T-cell (primary cell): Measurements from ENCODE around the gene COL9A1. TPM values are rescaled to one million over a fixed set of nuclear protein-coding genes. Genes with fewer than 3 reads are reported as not detected.

Experiments used
- ATAC-seq, 4 experiments: fragments of 200-7000 bp in 3 of 4; fragments of 150-1000 bp in 1 of 4; cut with Tn5 transposase; replicated peaks in 1 of 4; 1 replicate in 3 of 4; 2 replicates in 1 of 4; pipeline ENCODE4 v1.10.0; 2021; ENCODE audit warnings: moderate library complexity in 3 of 4, mild to moderate bottlenecking in 2 of 4, moderate number of reproducible peaks in 1 of 4
- CTCF ChIA-PET, 2 donors: fragments of 300-600 bp; sonication (Branson Sonifier 250); formaldehyde crosslinking; loops; one replicate each; lab custom pipeline; 2022; ENCODE audit warnings: antibody characterized with exemption in 2 of 2; lab: Charles Lee
- POLR2A ChIA-PET, 2 donors: fragments of 300-600 bp; sonication (Branson Sonifier 250); formaldehyde crosslinking; loops; one replicate each; lab custom pipeline; 2022; ENCODE audit warnings: antibody characterized with exemption in 2 of 2; lab: Charles Lee
- DNase-seq, 35 experiments: peaks; one replicate each; pipeline versions ENCODE4 v3.0.0 to v3.0.0-alpha.2; 2013 to 2023
- H3K27ac ChIP-seq: one replicate; pipeline ENCODE4 v1.5.1; 2013; ENCODE audit warnings: low read length
- H3K27me3 ChIP-seq, 2 experiments: replicated peaks in 1 of 2; 1 replicate in 1 of 2; 2 replicates in 1 of 2; pipeline versions ENCODE4 v1.6.1 to v1.7.0; 2013; ENCODE audit warnings: low read length in 1 of 2, mixed read lengths in 1 of 2; ENCODE audit not compliant: control insufficient read depth in 2 of 2, insufficient read depth in 2 of 2; ENCODE audit errors: extremely low read depth in 1 of 2
- H3K36me3 ChIP-seq, 2 donors: 1 replicate in 1 of 2; 2 replicates in 1 of 2; pipeline versions ENCODE4 v1.6.1 to v1.7.0; 2013; ENCODE audit warnings: low read length in 1 of 2; ENCODE audit not compliant: control insufficient read depth in 2 of 2, insufficient read depth in 1 of 2; ENCODE audit errors: extremely low read depth in 1 of 2
- H3K4me1 ChIP-seq, 2 experiments: 1 replicate in 1 of 2; 2 replicates in 1 of 2; pipeline versions ENCODE4 v1.6.1 to v1.7.0; 2013; ENCODE audit warnings: low read length in 2 of 2, mixed read lengths in 1 of 2; ENCODE audit not compliant: insufficient read depth in 2 of 2, control insufficient read depth in 1 of 2; ENCODE audit errors: extremely low read depth in 1 of 2
- H3K4me3 ChIP-seq, 2 donors: 1 replicate in 1 of 2; 2 replicates in 1 of 2; pipeline versions ENCODE4 v1.5.1 to v1.7.0; 2013; ENCODE audit warnings: mild to moderate bottlenecking in 2 of 2, low read length in 1 of 2, moderate library complexity in 1 of 2; ENCODE audit not compliant: control insufficient read depth in 1 of 2; ENCODE audit errors: extremely low read depth in 1 of 2
- H3K9me3 ChIP-seq: 2 replicates; pipeline ENCODE4 v1.7.0; 2013
- H3K27ac Mint-ChIP-seq, 2 donors: one replicate each; pipeline ENCODE4 v1.8.0; 2020 to 2021; ENCODE audit warnings: mild to moderate bottlenecking in 2 of 2, mixed read lengths in 2 of 2
- H3K27me3 Mint-ChIP-seq, 2 donors: one replicate each; pipeline ENCODE4 v1.8.0; 2021 to 2022; ENCODE audit warnings: mixed read lengths in 2 of 2
- H3K36me3 Mint-ChIP-seq: one replicate; pipeline ENCODE4 v1.8.0; 2021; ENCODE audit warnings: mixed read lengths
- H3K4me1 Mint-ChIP-seq, 3 donors: one replicate each; pipeline ENCODE4 v1.8.0; 2020 to 2022; ENCODE audit warnings: mixed read lengths in 3 of 3, mild to moderate bottlenecking in 1 of 3
- H3K4me3 Mint-ChIP-seq, 3 donors: one replicate each; pipeline ENCODE4 v1.8.0; 2020 to 2022; ENCODE audit warnings: mild to moderate bottlenecking in 3 of 3, mixed read lengths in 3 of 3, moderate library complexity in 3 of 3
- H3K9me3 Mint-ChIP-seq, 3 donors: one replicate each; pipeline ENCODE4 v1.8.0; 2020 to 2022; ENCODE audit warnings: mixed read lengths in 3 of 3
- WGBS: methylation state at CpG from one replicate; pipeline ENCODE4 v1.1.5; 2013; ENCODE audit warnings: missing lambda C conversion rate; ENCODE audit not compliant: insufficient coverage; 5-methylcytosine and 5-hydroxymethylcytosine counted together
- total RNA-seq, 35 experiments: library from RNA in 6 of 35; stranded (reverse) in 6 of 35; fragments of 120-200 nt in 1 of 35; gene quantifications; one replicate each; pipeline versions ENCODE4 v1.2.1 to v1.2.4 and lab custom pipeline; 2013 to 2026

The COL9A1 gene
- total RNA-seq, 5 donors from 2014 or later (not counting 1 experiment from before 2014, with no cell fraction given): not detected

GRCh38 chr6:70236343-70236742 is 66.5 kb downstream of the COL9A1 start:
- no peak overlapping the region for H3K27ac Mint-ChIP-seq
- H3K36me3 Mint-ChIP-seq: no peaks in the 10 kb centered on the region
- ChIA-PET POLR2A (no interaction called here), CTCF (interaction anchor here (0.6 kb wide), 2 partner anchors 125 to 615 kb away, joined by 3 to 4 read pairs; no protein-coding TSS in a partner anchor)
- Histone ChIP-seq H3K9me3 (no peaks in the 10 kb centered on the region), H3K4me1 (no peaks in the 10 kb centered on the region), H3K27ac (no peak overlapping the region), H3K4me3 (no peak overlapping the region), H3K27me3 (peaks cover 0 to 3% of the 10 kb centered on the region in 2 experiments), H3K36me3 (no peaks in the 10 kb centered on the region)
- ATAC-seq (no peak), DNase-seq (no peak)
- H3K4me3 Mint-ChIP-seq: no peak overlapping the region
- no CpG with 5 or more reads among the region's 3 CpGs for WGBS
- H3K27me3 Mint-ChIP-seq: peaks cover 8 to 11% of the 10 kb centered on the region in 2 donors
- no peaks in the 10 kb centered on the region for H3K4me1 Mint-ChIP-seq
- H3K9me3 Mint-ChIP-seq: no peaks in the 10 kb centered on the region

- no peak for ATAC-seq
- H3K4me1 ChIP-seq: no peaks in the 10 kb centered on the region
- no peaks in the 10 kb centered on the region for H3K36me3 ChIP-seq
- 66% methylated on average over 5 of the region's 7 CpGs for WGBS
- no peak overlapping the region for H3K4me3 Mint-ChIP-seq
- ChIA-PET CTCF (no interaction called here), POLR2A (no interaction called here)
- no peaks in the 10 kb centered on the region for H3K4me1 Mint-ChIP-seq
- no peak overlapping the region for H3K27ac ChIP-seq
- H3K4me3 ChIP-seq: no peak overlapping the region
- DNase-seq: no peak
- H3K27me3 Mint-ChIP-seq: peaks cover 8 to 15% of the 10 kb centered on the region in 2 donors
- H3K27me3 ChIP-seq: peaks cover 0 to 5% of the 10 kb centered on the region in 2 experiments
- no peaks in the 10 kb centered on the region for H3K36me3 Mint-ChIP-seq
- H3K9me3 ChIP-seq: no peaks in the 10 kb centered on the region
- H3K9me3 Mint-ChIP-seq: no peaks in the 10 kb centered on the region
- H3K27ac Mint-ChIP-seq: no peak overlapping the region
These were observed 68.2 kb downstream of the COL9A1 start for GRCh38 chr6:70234561-70235236.

GRCh38 chr6:70231311-70231710 is 71.6 kb downstream of the COL9A1 start:
- H3K27ac ChIP-seq: no peak overlapping the region
- H3K9me3 ChIP-seq: no peaks in the 10 kb centered on the region
- ATAC-seq (no peak), DNase-seq (no peak)
- H3K4me3 ChIP-seq: no peak overlapping the region
- Mint-ChIP-seq H3K27me3 (peaks cover 0 to 7% of the 10 kb centered on the region in 2 donors), H3K9me3 (no peaks in the 10 kb centered on the region), H3K27ac (no peak overlapping the region), H3K36me3 (no peaks in the 10 kb centered on the region), H3K4me3 (no peak overlapping the region), H3K4me1 (no peaks in the 10 kb centered on the region)
- peaks cover 0 to 5% of the 10 kb centered on the region in 2 experiments for H3K27me3 ChIP-seq
- POLR2A ChIA-PET: interaction anchor here in 1 of 2 donors (0.5 kb wide), 1 partner anchor 720 kb away, joined by 3 read pairs; no protein-coding TSS in a partner anchor
- H3K36me3 ChIP-seq: no peaks in the 10 kb centered on the region
- WGBS: 100% methylated on average over 1 of the region's 2 CpGs
- H3K4me1 ChIP-seq: no peaks in the 10 kb centered on the region
- CTCF ChIA-PET: interaction anchor here (0.8 to 3.8 kb wide), 2 partner anchors 11 to 12 kb away, joined by 5 to 21 read pairs; no protein-coding TSS in a partner anchor

- H3K36me3 Mint-ChIP-seq: no peaks in the 10 kb centered on the region
- H3K36me3 ChIP-seq: no peaks in the 10 kb centered on the region
- CTCF ChIA-PET: interaction anchor here in 1 of 2 donors (0.6 kb wide), 1 partner anchor 260 kb away, joined by 3 read pairs; no protein-coding TSS in a partner anchor
- H3K9me3 ChIP-seq: no peaks in the 10 kb centered on the region
- ATAC-seq (no peak), DNase-seq (no peak)
- H3K4me3 ChIP-seq: no peak overlapping the region
- no peaks in the 10 kb centered on the region for H3K27me3 ChIP-seq
- H3K4me1 ChIP-seq: no peaks in the 10 kb centered on the region
- POLR2A ChIA-PET: no interaction called here
- WGBS: no CpG with 5 or more reads among the region's 2 CpGs
- H3K27ac ChIP-seq: no peak overlapping the region
- H3K9me3 Mint-ChIP-seq: no peaks in the 10 kb centered on the region
- H3K27me3 Mint-ChIP-seq: peaks cover 0 to 8% of the 10 kb centered on the region in 2 donors
- no peaks in the 10 kb centered on the region for H3K4me1 Mint-ChIP-seq
- no peak overlapping the region for H3K27ac Mint-ChIP-seq
- H3K4me3 Mint-ChIP-seq: no peak overlapping the region
These were observed 77.8 kb downstream of the COL9A1 start for GRCh38 chr6:70225055-70225454.

GRCh38 chr6:70222439-70222749 is 80.5 kb downstream of the COL9A1 start:
- POLR2A ChIA-PET: no interaction called here
- Mint-ChIP-seq H3K4me1 (no peaks in the 10 kb centered on the region), H3K4me3 (no peak overlapping the region), H3K27ac (no peak overlapping the region), H3K36me3 (no peaks in the 10 kb centered on the region), H3K27me3 (peaks cover 2 to 15% of the 10 kb centered on the region in 2 donors), H3K9me3 (no peaks in the 10 kb centered on the region)
- Histone ChIP-seq H3K27me3 (no peaks in the 10 kb centered on the region), H3K4me1 (no peaks in the 10 kb centered on the region), H3K36me3 (no peaks in the 10 kb centered on the region), H3K27ac (no peak overlapping the region), H3K9me3 (no peaks in the 10 kb centered on the region), H3K4me3 (no peak overlapping the region)
- CTCF ChIA-PET: interaction anchor here in 1 of 2 donors (0.7 kb wide), 1 partner anchor 710 kb away, joined by 4 read pairs; no protein-coding TSS in a partner anchor
- DNase-seq: no peak
- no CpG with 5 or more reads among the region's 2 CpGs for WGBS
- ATAC-seq: no peak

GRCh38 chr6:70221715-70222438 is 81.0 kb downstream of the COL9A1 start:
- POLR2A ChIA-PET: no interaction called here
- H3K36me3 Mint-ChIP-seq: no peaks in the 10 kb centered on the region
- H3K27ac Mint-ChIP-seq: no peak overlapping the region
- DNase-seq (no peak), ATAC-seq (no peak)
- H3K4me3 Mint-ChIP-seq: no peak overlapping the region
- WGBS: 63% methylated on average over 4 of the region's 6 CpGs
- CTCF ChIA-PET: interaction anchor here (0.7 to 2.3 kb wide), 13 partner anchors 8 to 734 kb away, joined by 3 to 21 read pairs (median 5); no protein-coding TSS in a partner anchor
- H3K27ac ChIP-seq: no peak overlapping the region
- no peaks in the 10 kb centered on the region for H3K4me1 ChIP-seq
- no peaks in the 10 kb centered on the region for H3K4me1 Mint-ChIP-seq
- H3K9me3 ChIP-seq: no peaks in the 10 kb centered on the region
- no peaks in the 10 kb centered on the region for H3K9me3 Mint-ChIP-seq
- no peaks in the 10 kb centered on the region for H3K36me3 ChIP-seq
- H3K4me3 ChIP-seq: no peak overlapping the region
- H3K27me3 Mint-ChIP-seq: peaks cover 2 to 15% of the 10 kb centered on the region in 2 donors
- peaks cover 0 to 1% of the 10 kb centered on the region in 2 experiments for H3K27me3 ChIP-seq
